ACC112 (cell line): ENCODE measurements around the gene SERPINB2.

ENCODE experiments used
- H2AFZ ChIP-seq: fragments of 200-600 bp; sonication (generic); one replicate; pipeline ENCODE4 v1.6.0; 2017; ENCODE audit warnings: antibody characterized with exemption, low read length; ENCODE audit not compliant: unreplicated experiment
- H3K27ac ChIP-seq: fragments of 200-600 bp; sonication (generic); 2 replicates; pipeline ENCODE4 v1.5.1; 2014; ENCODE audit warnings: low read depth, mild to moderate bottlenecking, antibody characterized with exemption, low read length, moderate library complexity
- H3K27me3 ChIP-seq: fragments of 200-600 bp; sonication (generic); 2 replicates; pipeline ENCODE4 v1.6.1; 2014; ENCODE audit warnings: mild to moderate bottlenecking, antibody characterized with exemption, low read length, moderate library complexity, mixed read lengths; ENCODE audit not compliant: insufficient read depth
- H3K36me3 ChIP-seq: fragments of 200-600 bp; sonication (generic); 2 replicates; pipeline ENCODE4 v1.6.1; 2016; ENCODE audit warnings: mild to moderate bottlenecking, antibody characterized with exemption, low read length, moderate library complexity, mixed read lengths; ENCODE audit not compliant: insufficient read depth
- H3K4me1 ChIP-seq: fragments of 200-600 bp; sonication (generic); one replicate; pipeline ENCODE4 v1.6.1; 2016; ENCODE audit warnings: low read length, mixed read lengths; ENCODE audit not compliant: insufficient read depth, unreplicated experiment, control insufficient read depth
- H3K4me3 ChIP-seq: fragments of 200-600 bp; sonication (generic); 2 replicates; pipeline ENCODE4 v1.5.1; 2014; ENCODE audit warnings: mild to moderate bottlenecking, low read depth, low read length
- H3K79me2 ChIP-seq: fragments of 200-600 bp; sonication (generic); one replicate; pipeline ENCODE4 v1.6.0; 2016; ENCODE audit warnings: low read length; ENCODE audit not compliant: control insufficient read depth, unreplicated experiment, insufficient read depth

The SERPINB2 gene

DNA sequence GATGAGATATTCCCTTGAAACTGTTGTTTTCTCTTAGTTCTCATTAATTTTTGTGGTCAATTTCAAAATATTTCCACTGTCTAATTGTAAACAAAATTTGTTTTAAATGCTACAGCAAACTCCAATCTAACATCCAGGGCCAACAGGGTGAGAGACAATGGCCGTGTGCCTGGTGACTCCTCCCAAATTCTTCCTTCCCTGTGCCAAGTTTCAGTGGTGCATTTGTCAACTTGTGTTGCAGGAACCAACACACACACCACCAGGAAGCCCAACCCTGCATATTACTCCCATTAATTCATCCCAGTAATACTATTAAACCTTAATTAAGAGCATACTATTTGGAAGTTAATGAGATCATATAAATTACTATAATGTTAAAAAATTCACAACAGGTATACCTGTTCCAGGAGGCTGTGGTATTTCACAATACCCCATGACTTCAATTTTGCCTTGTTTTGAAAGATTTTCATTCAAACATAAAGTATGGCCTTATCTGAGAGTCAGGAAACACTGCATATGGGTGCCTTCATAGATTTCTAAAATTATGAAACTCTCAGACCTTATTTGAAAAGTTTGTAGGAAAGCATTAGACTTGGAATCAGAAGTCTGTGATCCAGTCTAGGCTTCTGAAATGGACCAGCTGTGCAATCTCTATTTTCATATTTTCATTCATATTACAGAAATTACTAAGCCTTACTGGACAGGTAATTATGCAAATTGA is 1.1 kb downstream of the SERPINB2 start:
- no peaks in the 10 kb centered on the region for H3K79me2 ChIP-seq
- no peak overlapping the region for H3K27ac ChIP-seq
- no peak overlapping the region for H2AFZ ChIP-seq
- H3K4me3 ChIP-seq = no peak overlapping the region
- no peaks in the 10 kb centered on the region for H3K27me3 ChIP-seq
- no peaks in the 10 kb centered on the region for H3K36me3 ChIP-seq
- peaks cover 3% of the 10 kb centered on the region for H3K4me1 ChIP-seq

DNA sequence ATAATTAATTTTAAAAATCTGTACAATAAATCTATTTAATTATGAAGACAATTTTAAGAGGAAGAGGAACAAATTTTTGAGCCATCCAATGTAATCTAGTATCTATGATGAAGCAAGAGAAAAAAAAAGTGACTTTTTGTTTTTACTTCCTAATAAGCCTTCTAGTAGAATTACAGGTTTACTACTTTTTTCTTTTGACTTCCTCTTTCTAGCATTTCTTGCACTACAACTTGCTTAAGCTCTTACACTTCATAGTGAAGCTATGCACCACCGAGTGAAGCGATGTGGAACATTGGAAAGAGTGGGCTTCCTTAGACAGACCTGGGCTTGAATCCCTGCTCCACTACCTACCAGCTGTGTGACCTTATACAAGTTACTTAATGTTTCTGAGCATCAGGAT is 2.1 kb downstream of the SERPINB2 start:
- no peaks in the 10 kb centered on the region for H3K79me2 ChIP-seq
- no peak overlapping the region for H2AFZ ChIP-seq
- H3K4me1 ChIP-seq = no peaks in the 10 kb centered on the region
- no peak overlapping the region for H3K4me3 ChIP-seq
- no peaks in the 10 kb centered on the region for H3K36me3 ChIP-seq
- no peak overlapping the region for H3K27ac ChIP-seq
- no peaks in the 10 kb centered on the region for H3K27me3 ChIP-seq

DNA sequence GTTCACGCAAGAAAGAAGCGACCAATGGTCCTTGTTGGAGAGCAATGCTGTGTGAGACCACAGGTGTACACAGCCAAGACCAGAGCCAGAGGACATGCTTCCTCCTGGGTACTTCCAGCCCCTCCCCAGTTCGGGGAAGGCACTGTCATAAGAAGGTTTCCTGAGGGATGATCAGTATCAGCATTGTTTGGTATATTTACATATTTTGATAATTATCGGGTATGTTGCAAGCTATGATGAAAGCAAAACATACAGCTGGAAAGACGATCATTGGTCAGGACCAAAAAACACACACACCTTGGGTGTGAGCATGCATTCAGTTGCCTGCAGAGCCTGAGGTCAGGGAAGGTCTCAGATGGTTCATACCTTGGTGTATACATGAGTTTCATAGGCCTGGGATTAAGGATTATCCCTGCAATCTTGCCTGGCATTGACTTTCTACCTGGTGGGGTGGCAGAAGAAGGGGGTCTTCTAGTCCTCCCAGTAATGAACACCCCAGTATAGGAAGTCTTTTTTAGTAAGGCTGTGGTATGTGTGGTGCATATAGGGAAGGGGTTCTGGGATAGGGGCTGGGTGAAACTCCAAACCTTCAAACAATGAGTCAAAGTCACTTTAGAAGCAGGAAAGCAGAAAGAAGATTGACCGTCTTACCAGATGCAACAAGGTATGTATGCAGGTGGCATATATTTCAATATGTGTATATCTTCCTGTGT is 2.9 kb downstream of the SERPINB2 start:
- Histone ChIP-seq H3K27ac (no peak overlapping the region), H3K4me1 (no peaks in the 10 kb centered on the region), H2AFZ (no peak overlapping the region), H3K79me2 (no peaks in the 10 kb centered on the region), H3K4me3 (no peak overlapping the region), H3K27me3 (no peaks in the 10 kb centered on the region), H3K36me3 (no peaks in the 10 kb centered on the region)

DNA sequence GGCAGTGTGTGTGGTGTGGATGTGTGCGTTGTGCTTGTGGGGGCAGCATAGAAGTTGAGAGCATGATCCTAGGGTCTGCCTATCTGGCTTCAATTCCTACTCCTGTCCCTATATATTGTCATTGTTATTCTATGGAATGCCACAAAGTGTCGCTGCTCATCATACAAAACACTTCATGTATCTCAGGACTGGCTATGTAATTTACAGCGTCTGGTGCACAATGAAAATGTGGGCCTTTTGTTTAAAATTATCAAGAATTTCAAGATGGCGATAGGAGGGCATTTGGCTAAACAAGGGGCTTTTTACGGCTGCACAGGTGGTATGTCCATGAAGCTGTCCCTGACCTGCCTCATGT is 3.4 kb downstream of the SERPINB2 start:
- Histone ChIP-seq H3K27ac (no peak overlapping the region), H3K4me3 (no peak overlapping the region), H3K79me2 (no peaks in the 10 kb centered on the region), H3K4me1 (no peaks in the 10 kb centered on the region), H2AFZ (no peak overlapping the region), H3K27me3 (no peaks in the 10 kb centered on the region), H3K36me3 (no peaks in the 10 kb centered on the region)

DNA sequence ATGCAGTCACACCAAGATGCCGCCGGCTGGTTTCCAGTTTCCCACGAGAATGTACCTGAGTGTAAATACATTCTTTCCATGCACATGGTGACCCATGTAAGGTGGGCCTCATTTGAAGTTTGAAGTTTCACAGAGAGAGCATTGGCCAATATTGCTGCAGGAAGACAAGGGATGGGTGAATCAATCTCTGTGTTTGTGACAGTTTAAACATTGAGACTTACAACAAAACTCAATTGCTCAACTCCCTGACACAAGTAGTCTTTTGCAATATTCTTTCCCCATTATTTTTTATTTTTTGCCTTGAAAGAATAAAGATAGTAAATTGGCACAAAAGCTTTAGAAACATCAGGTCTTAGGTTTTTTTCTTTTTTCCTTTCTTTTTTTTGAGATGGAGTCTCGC is 5.1 kb downstream of the SERPINB2 start:
- no peak overlapping the region for H3K4me3 ChIP-seq
- no peaks in the 10 kb centered on the region for H3K36me3 ChIP-seq
- H3K27me3 ChIP-seq = no peaks in the 10 kb centered on the region
- H2AFZ ChIP-seq = no peak overlapping the region
- H3K27ac ChIP-seq = no peak overlapping the region
- no peaks in the 10 kb centered on the region for H3K79me2 ChIP-seq
- H3K4me1 ChIP-seq = peaks cover 8% of the 10 kb centered on the region

DNA sequence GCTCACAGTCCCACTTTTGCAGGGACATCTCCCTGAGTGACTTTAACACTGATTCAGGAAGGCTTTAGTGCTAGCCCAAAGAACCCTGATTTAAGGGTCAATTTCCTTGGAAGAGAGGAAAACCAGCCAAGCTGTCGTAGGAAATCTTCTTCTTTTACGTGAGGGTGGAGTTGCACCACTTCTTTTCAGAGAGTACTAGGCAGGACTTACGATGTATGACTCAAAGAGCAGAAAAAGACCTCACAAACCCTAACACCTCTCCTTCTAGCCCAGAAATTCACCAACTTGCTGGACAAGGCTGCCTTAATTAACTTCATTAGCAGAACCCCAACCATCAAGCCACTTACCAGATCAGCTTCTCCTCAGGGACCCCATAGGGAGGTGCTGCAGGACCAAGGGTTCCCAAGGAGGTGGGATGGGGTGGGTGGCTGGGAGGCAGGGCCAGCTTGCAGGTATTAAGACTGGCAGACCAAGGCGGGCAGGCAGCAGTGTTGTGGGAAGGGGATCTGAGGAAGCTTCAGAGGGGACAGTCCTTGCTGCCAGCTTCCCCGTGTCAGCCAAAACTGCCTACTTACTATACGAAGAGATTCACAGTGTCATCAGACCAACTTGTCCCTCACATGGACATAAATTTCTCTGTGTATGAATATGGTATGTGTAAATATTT is 6.7 kb downstream of the SERPINB2 start:
- H3K27ac ChIP-seq = no peak overlapping the region
- no peak overlapping the region for H2AFZ ChIP-seq
- H3K4me3 ChIP-seq = no peak overlapping the region
- H3K36me3 ChIP-seq = no peaks in the 10 kb centered on the region
- peaks cover 9% of the 10 kb centered on the region for H3K4me1 ChIP-seq
- no peaks in the 10 kb centered on the region for H3K79me2 ChIP-seq
- H3K27me3 ChIP-seq = no peaks in the 10 kb centered on the region

DNA sequence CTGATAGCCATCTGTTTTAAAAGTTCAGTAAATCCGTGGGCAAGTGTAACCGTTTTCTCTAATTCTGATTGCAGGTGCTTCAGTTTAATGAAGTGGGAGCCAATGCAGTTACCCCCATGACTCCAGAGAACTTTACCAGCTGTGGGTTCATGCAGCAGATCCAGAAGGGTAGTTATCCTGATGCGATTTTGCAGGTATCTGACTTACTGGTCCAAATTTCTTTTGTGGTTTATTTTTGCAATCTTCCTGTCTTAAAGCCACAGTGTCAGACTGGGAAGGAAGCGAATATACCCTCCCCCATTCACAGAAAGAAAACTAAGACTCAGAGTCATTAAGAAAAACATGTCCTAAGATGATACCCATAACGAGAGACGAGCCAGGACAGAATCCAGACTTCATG is 7.7 kb downstream of the SERPINB2 start:
- Histone ChIP-seq H3K27me3 (no peaks in the 10 kb centered on the region), H3K36me3 (no peaks in the 10 kb centered on the region), H2AFZ (no peak overlapping the region), H3K4me3 (no peak overlapping the region), H3K27ac (no peak overlapping the region), H3K4me1 (peaks cover 9% of the 10 kb centered on the region), H3K79me2 (no peaks in the 10 kb centered on the region)

DNA sequence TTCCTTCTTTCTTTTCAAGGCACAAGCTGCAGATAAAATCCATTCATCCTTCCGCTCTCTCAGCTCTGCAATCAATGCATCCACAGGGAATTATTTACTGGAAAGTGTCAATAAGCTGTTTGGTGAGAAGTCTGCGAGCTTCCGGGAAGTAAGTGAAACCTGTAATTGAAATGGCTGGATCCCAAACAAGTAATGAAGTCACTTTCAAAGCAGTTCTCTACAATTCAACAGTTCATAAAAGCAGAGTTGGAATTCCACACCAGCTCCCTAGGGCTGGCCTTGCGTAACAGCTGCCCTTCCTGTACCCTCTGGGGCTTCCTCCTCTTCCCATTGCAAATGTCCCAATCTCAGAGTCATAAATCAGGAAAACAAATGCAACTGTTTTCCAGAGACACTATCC is 9.6 kb downstream of the SERPINB2 start:
- Histone ChIP-seq H3K36me3 (no peaks in the 10 kb centered on the region), H3K27ac (no peak overlapping the region), H3K4me3 (no peak overlapping the region), H3K4me1 (peaks cover 9% of the 10 kb centered on the region), H3K79me2 (no peaks in the 10 kb centered on the region), H3K27me3 (no peaks in the 10 kb centered on the region), H2AFZ (no peak overlapping the region)

DNA sequence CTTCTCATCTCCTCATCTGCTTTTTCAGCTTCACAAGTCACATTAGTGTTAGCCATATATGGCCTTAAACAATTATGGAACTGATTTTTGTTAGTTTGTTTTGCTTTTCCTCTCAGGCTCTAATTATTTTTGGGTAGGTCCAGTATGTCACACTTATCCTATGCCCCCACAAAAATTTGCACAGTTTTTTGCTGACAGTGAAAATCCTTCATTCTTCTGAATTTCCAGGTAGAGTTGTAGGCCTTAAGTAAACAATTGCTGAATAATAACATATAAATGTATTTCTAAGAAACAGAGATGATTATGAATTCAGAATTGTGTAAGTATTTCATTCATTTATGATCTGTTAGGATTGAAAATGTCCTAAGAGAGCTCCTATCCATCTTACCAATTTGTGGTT is 11.7 kb downstream of the SERPINB2 start:
- Histone ChIP-seq H3K4me1 (peaks cover 9% of the 10 kb centered on the region), H2AFZ (no peak overlapping the region), H3K79me2 (no peaks in the 10 kb centered on the region), H3K36me3 (no peaks in the 10 kb centered on the region), H3K27me3 (no peaks in the 10 kb centered on the region), H3K4me3 (no peak overlapping the region), H3K27ac (no peak overlapping the region)

DNA sequence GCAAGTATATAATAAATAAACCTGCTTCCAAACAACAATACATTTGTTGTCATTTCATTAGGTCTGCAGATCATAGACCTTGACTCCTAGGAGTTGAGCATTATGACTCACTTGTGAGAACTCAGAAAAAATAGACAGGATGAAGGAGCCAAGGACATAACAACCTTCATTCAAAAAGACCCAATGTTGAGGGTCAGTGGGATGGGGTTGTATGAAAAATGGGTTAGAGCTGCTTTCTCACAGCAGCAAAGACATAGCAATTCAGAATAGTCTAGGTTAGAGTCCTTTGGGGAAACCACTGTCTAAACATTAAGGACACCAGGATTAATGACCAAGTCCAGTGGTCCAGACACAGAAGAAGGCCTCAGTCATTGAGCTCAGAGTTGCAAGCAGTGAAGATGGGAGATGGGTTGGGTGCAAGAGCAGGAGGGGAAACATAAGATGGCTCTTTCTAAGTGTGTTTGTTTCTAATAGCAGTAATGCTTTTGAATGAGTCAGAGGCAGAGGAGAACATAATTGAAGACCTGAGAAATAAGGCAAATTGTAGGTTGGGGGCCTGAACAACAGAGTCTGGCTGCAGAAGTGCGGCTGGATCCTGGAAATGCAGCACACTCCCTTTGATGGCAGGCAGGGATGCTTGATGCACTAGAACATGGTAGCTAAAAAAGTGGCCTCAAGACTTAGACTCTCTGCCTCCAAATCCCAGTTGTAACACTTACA is 16.5 kb downstream of the SERPINB2 start:
- H3K79me2 ChIP-seq = no peaks in the 10 kb centered on the region
- no peak overlapping the region for H3K4me3 ChIP-seq
- H3K27me3 ChIP-seq = no peaks in the 10 kb centered on the region
- H2AFZ ChIP-seq = no peak overlapping the region
- no peaks in the 10 kb centered on the region for H3K4me1 ChIP-seq
- no peaks in the 10 kb centered on the region for H3K36me3 ChIP-seq
- H3K27ac ChIP-seq = no peak overlapping the region
